HEK293T (cell line): ENCODE measurements around the gene BCL11A.
A peak's percentile ranks its signal among the peaks of the same experiment; 100 is the strongest.
"Not testable (repeated sequence)": the region's sequence is repeated elsewhere in the genome, so short reads cannot be mapped to it uniquely, and the experiment has no call there.

ENCODE experiments used
- CTCF ChIA-PET: fragments of 350-600 bp; formaldehyde crosslinking; extraction: SDS; loops from one replicate; lab custom pipeline; 2021; ENCODE audit warnings: antibody characterized with exemption, inconsistent platforms; lab: Yijun Ruan, JAX
- POLR2A ChIA-PET: fragments of 350-600 bp; formaldehyde crosslinking; extraction: SDS; loops from one replicate; lab custom pipeline; 2020; ENCODE audit warnings: antibody characterized with exemption, inconsistent platforms; lab: Yijun Ruan, JAX
- DNase-seq: peaks from one replicate; pipeline ENCODE4 v3.0.0; 2012; ENCODE audit warnings: mixed read lengths; ENCODE audit errors: extremely low spot score
- ARNT ChIP-seq: fragments of 450-650 bp; IDR thresholded peaks from 2 replicates; pipeline ENCODE4 v1.6.1; 2017; ENCODE audit warnings: mild to moderate bottlenecking
- BHLHE40 ChIP-seq: fragments of 450-650 bp; IDR thresholded peaks from 2 replicates; pipeline ENCODE4 v1.6.1; 2016; ENCODE audit warnings: mild to moderate bottlenecking, moderate library complexity, borderline replicate concordance
- CTBP1 ChIP-seq: fragments of 450-650 bp; IDR thresholded peaks from 2 replicates; pipeline ENCODE4 v1.6.1; 2016; ENCODE audit warnings: borderline replicate concordance
- ELF4 ChIP-seq: fragments of 450-650 bp; IDR thresholded peaks from 2 replicates; pipeline ENCODE4 v1.6.1; 2017; ENCODE audit warnings: antibody characterized with exemption
- FOXA1 ChIP-seq: fragments of 450-650 bp; IDR thresholded peaks from 2 replicates; pipeline ENCODE4 v1.6.1; 2016; ENCODE audit warnings: mild to moderate bottlenecking
- FOXK2 ChIP-seq: fragments of 450-650 bp; IDR thresholded peaks from 2 replicates; pipeline ENCODE4 v1.6.1; 2016; ENCODE audit warnings: mild to moderate bottlenecking
- FOXM1 ChIP-seq: fragments of 450-650 bp; IDR thresholded peaks from 2 replicates; pipeline ENCODE4 v1.6.1; 2017; ENCODE audit warnings: mild to moderate bottlenecking, borderline replicate concordance
- HDGF ChIP-seq: fragments of 450-650 bp; IDR thresholded peaks from 2 replicates; pipeline ENCODE4 v1.6.1; 2017; ENCODE audit warnings: antibody characterized with exemption, borderline replicate concordance
- L3MBTL2 ChIP-seq: fragments of 450-650 bp; conservative IDR thresholded peaks from 2 replicates; pipeline ENCODE4 v1.6.1; 2016; ENCODE audit warnings: mild to moderate bottlenecking
- LEF1 ChIP-seq: fragments of 450-650 bp; IDR thresholded peaks from 2 replicates; pipeline ENCODE4 v1.6.1; 2017; ENCODE audit warnings: mild to moderate bottlenecking, borderline replicate concordance
- NFRKB ChIP-seq: fragments of 450-650 bp; IDR thresholded peaks from 2 replicates; pipeline ENCODE4 v1.6.1; 2016; ENCODE audit warnings: mild to moderate bottlenecking, moderate library complexity
- PKNOX1 ChIP-seq: fragments of 450-650 bp; IDR thresholded peaks from 2 replicates; pipeline ENCODE4 v1.6.1; 2016
- SP1 ChIP-seq: fragments of 450-650 bp; IDR thresholded peaks from 2 replicates; pipeline ENCODE4 v1.6.1; 2017
- SUZ12 ChIP-seq: fragments of 450-650 bp; IDR thresholded peaks from 2 replicates; pipeline ENCODE4 v1.6.1; 2016; ENCODE audit warnings: mild to moderate bottlenecking
- TARDBP ChIP-seq: fragments of 450-650 bp; IDR thresholded peaks from 2 replicates; pipeline ENCODE4 v1.6.1; 2016
- ZNF384 ChIP-seq: fragments of 450-650 bp; IDR thresholded peaks from 2 replicates; pipeline ENCODE4 v1.6.1; 2016

Gene BCL11A

GRCh38 chr2:60432035-60432601 is 121.3 kb downstream of the BCL11A start:
- no peak for TF ChIP-seq SUZ12
- POLR2A ChIA-PET, result interaction anchor here (0.5 kb wide), 1 partner anchor 118 kb away, joined by 4 read pairs; no protein-coding TSS in a partner anchor
- CTCF ChIA-PET, result interaction anchor here (1.7 kb wide), 1 partner anchor 7 kb away, joined by 4 read pairs; no protein-coding TSS in a partner anchor
- DNase-seq, result no peak

GRCh38 chr2:60429681-60430080 is 123.8 kb downstream of the BCL11A start:
- POLR2A ChIA-PET, result no interaction called here
- DNase-seq, result peak; percentile 27
- CTCF ChIA-PET, result interaction anchor here (0.8 to 0.9 kb wide), 2 partner anchors 95 to 131 kb away, joined by 3 read pairs; no protein-coding TSS in a partner anchor
- no peak for TF ChIP-seq PKNOX1
- no peak for TF ChIP-seq HDGF
- no peak for TF ChIP-seq FOXK2
- no peak for TF ChIP-seq BHLHE40
- TF ChIP-seq LEF1, result no peak
- no peak for TF ChIP-seq SP1
- no peak for TF ChIP-seq L3MBTL2
- no peak for TF ChIP-seq FOXA1
- TF ChIP-seq TARDBP, result no peak
- no peak for TF ChIP-seq ZNF384
- TF ChIP-seq NFRKB, result no peak
- no peak for TF ChIP-seq ARNT
- TF ChIP-seq FOXM1, result no peak
- no peak for TF ChIP-seq CTBP1

- ChIA-PET CTCF (no interaction called here), POLR2A (no interaction called here)
- DNase-seq, result no peak
- TF ChIP-seq FOXA1 (no peak), FOXM1 (no peak), ARNT (no peak), SUZ12 (no peak), HDGF (no peak), ZNF384 (no peak), NFRKB (no peak), FOXK2 (no peak), SP1 (no peak), PKNOX1 (no peak)
Measured at GRCh38 chr2:60426880-60427279, 126.6 kb downstream of the BCL11A start.

GRCh38 chr2:60426341-60426740 is 127.1 kb downstream of the BCL11A start:
- POLR2A ChIA-PET, result no interaction called here

GRCh38 chr2:60424233-60424632 is 129.2 kb downstream of the BCL11A start:
- DNase-seq, result no peak
- TF ChIP-seq CTBP1 (no peak), PKNOX1 (no peak)
- POLR2A ChIA-PET, result no interaction called here
- CTCF ChIA-PET, result no interaction called here

More at GRCh38 chr2:60426341-60426740, 127.1 kb downstream of the BCL11A start:
- no peak for DNase-seq
- TF ChIP-seq LEF1 (no peak), HDGF (no peak)
- CTCF ChIA-PET, result no interaction called here

- ChIA-PET POLR2A (no interaction called here), CTCF (no interaction called here)
- DNase-seq, result no peak
- TF ChIP-seq BHLHE40 (no peak), ARNT (no peak), ZNF384 (no peak), SP1 (no peak), FOXM1 (no peak), L3MBTL2 (no peak), HDGF (no peak), LEF1 (no peak), SUZ12 (no peak), FOXK2 (no peak), ELF4 (no peak), CTBP1 (no peak), NFRKB (no peak), TARDBP (no peak), FOXA1 (no peak)
Measured at GRCh38 chr2:60423505-60423904, 129.9 kb downstream of the BCL11A start.

- ChIA-PET CTCF (interaction anchor here (0.9 kb wide), 1 partner anchor 16 kb away, joined by 3 read pairs; no protein-coding TSS in a partner anchor), POLR2A (no interaction called here)
- no peak for DNase-seq
- TF ChIP-seq ELF4 (no peak), BHLHE40 (no peak), ZNF384 (no peak), FOXA1 (no peak), PKNOX1 (no peak), L3MBTL2 (no peak), NFRKB (no peak), HDGF (no peak)
Measured at GRCh38 chr2:60422826-60423483, 130.5 kb downstream of the BCL11A start.

GRCh38 chr2:60417210-60417609 is 136.2 kb downstream of the BCL11A start:
- CTCF ChIA-PET, POLR2A ChIA-PET, DNase-seq: not testable (repeated sequence)
